GM12874 (cell line): ENCODE data around the gene DSCAML1.

Experiments used
- TF ChIP-seq, protein P1 (sequence below): IDR thresholded peaks from 2 replicates; pipeline ENCODE4 v1.5.1; 2011; ENCODE audit warnings: low read depth, mild to moderate bottlenecking, control low read depth, low read length, moderate library complexity; ENCODE audit not compliant: insufficient read depth

DSCAML1 gene

GRCh38 chr11:117662255-117662654 lies 134.8 kb downstream of the DSCAML1 start:
- TF ChIP-seq, protein P1, sequence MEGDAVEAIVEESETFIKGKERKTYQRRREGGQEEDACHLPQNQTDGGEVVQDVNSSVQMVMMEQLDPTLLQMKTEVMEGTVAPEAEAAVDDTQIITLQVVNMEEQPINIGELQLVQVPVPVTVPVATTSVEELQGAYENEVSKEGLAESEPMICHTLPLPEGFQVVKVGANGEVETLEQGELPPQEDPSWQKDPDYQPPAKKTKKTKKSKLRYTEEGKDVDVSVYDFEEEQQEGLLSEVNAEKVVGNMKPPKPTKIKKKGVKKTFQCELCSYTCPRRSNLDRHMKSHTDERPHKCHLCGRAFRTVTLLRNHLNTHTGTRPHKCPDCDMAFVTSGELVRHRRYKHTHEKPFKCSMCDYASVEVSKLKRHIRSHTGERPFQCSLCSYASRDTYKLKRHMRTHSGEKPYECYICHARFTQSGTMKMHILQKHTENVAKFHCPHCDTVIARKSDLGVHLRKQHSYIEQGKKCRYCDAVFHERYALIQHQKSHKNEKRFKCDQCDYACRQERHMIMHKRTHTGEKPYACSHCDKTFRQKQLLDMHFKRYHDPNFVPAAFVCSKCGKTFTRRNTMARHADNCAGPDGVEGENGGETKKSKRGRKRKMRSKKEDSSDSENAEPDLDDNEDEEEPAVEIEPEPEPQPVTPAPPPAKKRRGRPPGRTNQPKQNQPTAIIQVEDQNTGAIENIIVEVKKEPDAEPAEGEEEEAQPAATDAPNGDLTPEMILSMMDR: no peak

- TF ChIP-seq, protein P1: no peak
Measured at GRCh38 chr11:117658809-117659208, 138.2 kb downstream of the DSCAML1 start.

DNA sequence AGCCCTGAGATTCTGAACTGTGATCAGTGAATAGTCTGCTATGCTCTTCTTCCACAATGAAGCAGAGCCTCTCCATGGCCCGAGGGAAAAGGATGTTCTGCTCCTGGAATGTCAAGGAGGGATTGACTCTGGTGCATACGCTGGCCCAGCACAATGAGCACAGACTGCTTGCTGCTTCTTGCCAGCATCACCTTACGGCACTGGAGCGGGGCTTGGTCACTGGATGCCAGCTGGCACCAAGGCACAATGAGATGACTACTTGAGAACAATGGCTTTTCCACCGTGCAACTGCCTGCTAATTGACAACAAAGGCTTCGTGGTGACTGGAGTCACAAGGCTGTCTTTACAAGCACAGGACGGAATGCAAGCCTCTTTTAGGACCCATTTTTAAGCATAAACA lies 139.2 kb downstream of the DSCAML1 start:
- TF ChIP-seq, protein P1: no peak

- TF ChIP-seq, protein P1: no peak
Measured at GRCh38 chr11:117654281-117655255, 142.4 kb downstream of the DSCAML1 start.

DNA sequence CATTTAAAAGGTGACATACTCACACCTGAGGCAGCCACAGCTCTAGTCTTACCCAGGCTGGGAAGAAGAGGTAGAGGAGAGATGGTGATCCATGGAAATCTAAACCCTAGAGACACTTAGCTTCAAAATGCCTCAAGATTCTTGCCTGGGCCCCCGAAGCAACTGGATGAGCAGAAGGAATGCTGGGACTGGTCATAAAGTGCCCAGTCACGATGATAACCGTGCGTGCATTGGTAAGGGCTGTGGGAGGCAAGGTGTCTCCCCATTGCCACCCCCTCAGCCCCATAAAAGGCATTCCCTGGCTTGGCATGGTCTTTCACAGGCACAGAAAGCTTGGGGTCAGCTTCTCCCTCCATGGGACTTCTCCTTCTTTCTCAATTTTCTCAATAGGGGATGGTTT lies 144.5 kb downstream of the DSCAML1 start:
- TF ChIP-seq, protein P1: no peak

GRCh38 chr11:117649296-117650055 lies 147.5 kb downstream of the DSCAML1 start:
- TF ChIP-seq, protein P1: no peak

DNA sequence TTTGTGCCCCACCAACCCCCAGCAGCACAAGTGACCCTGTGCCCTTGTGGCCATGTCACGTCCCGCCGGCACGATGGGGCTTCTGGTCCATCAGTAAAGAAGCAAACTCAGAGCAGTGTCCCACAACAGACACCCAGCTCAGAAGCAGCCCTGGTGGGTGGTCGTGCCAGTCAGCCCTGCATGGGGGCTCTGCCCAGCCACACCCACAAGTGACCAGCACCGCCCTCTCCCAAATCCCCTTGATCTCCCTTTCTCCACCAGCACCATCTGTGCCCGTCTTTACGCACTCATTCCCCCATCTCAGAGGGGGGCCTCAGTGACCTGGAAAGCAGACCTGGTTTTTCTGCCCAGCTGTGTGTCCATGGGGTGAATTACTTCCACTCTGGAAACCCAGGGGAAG lies 149.1 kb downstream of the DSCAML1 start:
- TF ChIP-seq, protein P1: no peak
